ENCODE data around the gene PIP4K2C. TPM values are rescaled to one million over a fixed set of nuclear protein-coding genes. Genes with fewer than 3 reads are reported as not detected.
"Not testable (repeated sequence)": the region's sequence is repeated elsewhere in the genome, so short reads cannot be mapped to it uniquely, and the experiment has no call there.

The PIP4K2C gene
- polyA plus RNA-seq, 6 donors from 2014 or later = 15.8 to 42.0 (median 19.1) TPM

DNA sequence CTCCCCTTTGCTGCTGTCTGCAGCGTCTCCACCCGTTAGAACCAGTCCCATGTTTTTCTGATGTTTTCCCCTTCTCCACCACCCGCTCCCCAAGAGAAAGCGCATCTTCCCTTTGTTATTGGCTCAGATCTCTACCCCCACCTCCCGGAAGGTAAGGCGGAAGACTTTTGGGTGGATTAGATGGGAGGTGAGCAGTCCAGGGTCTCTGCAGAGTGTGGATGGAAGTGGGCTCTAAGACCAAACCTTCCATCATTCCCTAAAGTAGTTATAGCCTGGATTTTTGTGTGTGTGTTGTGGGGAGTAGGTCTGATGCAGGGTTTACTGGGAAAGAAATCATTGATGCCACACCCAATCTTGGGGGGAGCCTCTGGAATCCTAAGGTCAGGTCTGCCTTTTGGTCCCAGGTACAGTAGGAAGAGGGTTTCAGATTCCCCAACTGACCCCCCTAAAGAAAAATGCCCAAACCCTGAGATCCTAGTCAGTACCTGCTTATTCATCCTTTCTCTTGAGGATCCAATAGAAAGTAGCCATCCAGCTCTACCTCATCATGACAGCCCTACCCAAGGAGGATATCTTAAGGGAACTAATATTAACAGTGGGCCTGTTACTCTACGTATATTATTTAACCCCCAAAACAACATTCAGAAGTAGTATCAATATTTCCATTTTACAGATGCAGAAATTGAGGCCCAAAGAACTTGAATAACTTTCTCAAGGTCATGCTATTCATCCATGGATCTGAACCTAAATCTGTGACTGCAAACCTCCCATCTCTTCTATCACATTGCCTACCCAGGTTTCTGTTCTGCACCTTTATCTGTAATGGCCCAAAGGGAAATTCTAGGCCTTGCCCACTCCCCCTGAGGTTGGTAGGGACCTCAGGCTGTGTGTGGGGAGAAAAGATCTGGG, 40.1 kb upstream of the PIP4K2C start:
- DNase-seq = no peak
- H3K4me3 Mint-ChIP-seq = peak overlapping the region; percentile 10 to 86 (median 72)
- H3K4me1 Mint-ChIP-seq = peaks cover 26 to 35% (median 30%) of the 10 kb centered on the region in 3 donors
- H3K9me3 Mint-ChIP-seq = no peaks in the 10 kb centered on the region
- H3K36me3 Mint-ChIP-seq = no peaks in the 10 kb centered on the region
- H3K27ac Mint-ChIP-seq = no peak overlapping the region
- H3K27me3 Mint-ChIP-seq = peaks cover 14 to 56% (median 46%) of the 10 kb centered on the region in 3 donors
- ATAC-seq (ENCODE audit: low read depth in 2 of 2) = no peak

DNA sequence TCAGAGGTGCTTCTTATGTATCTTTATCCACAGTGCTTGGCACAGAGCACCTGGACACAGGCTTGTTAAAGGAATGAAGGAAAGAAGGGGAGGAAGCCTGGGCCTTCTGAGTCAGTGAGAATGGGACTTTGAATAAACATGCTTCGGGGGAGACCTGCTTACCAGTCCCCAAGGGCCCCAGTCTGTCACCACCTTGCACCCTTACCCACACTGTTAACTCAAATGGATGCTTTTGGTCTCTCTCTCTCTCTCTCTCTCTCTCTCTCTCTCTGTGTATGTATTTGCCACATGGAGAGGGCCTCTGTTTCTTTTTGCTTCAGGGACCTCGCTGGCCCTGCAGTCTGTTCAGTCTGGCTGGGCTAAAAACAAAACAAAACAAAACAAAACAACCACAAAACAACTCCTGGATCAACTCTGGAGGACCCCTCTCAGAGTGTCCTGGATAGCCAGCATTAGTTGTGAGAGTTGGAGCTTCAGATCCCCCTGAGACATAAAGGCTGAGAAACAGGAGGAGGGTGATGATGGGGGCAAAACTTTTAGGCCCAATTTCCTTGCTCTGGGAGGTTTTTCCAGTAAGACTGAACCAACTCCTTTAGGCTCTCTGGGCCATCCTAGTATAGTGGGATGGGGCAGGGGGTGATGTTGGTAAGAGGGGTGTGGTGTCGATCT, 39.2 kb upstream of the PIP4K2C start:
- Mint-ChIP-seq H3K9me3 (no peaks in the 10 kb centered on the region), H3K4me1 (peaks cover 18 to 27% (median 23%) of the 10 kb centered on the region in 3 donors), H3K36me3 (no peaks in the 10 kb centered on the region), H3K27ac (peak overlapping the region in 1 of 6 donors; percentile 4), H3K4me3 (peak overlapping the region in 4 of 8 donors; percentile 16 to 75 (median 32)), H3K27me3 (peaks cover 17 to 56% (median 51%) of the 10 kb centered on the region in 3 donors)
- ATAC-seq (ENCODE audit: low read depth in 2 of 2) (no peak), DNase-seq (no peak)

DNA sequence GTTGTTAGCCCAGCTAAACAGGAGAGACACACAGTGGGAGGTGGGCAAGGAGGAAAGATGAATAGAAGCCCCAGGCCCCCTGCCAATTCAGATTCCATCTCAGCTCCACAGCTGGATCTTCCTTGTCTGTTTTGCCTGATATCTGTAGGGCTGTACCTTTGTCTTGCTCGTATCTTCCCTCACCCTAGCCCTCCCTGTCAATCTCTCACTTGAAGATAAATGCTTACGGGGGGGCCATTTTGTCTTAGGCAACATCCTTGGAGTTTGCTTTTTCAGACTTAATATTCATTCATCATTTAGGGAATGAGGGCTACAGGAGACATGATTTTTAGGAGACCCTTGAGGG, 38.7 kb upstream of the PIP4K2C start:
- Mint-ChIP-seq H3K4me1 (peaks cover 14 to 22% (median 19%) of the 10 kb centered on the region in 3 donors), H3K4me3 (no peak overlapping the region), H3K27me3 (peaks cover 20 to 56% (median 52%) of the 10 kb centered on the region in 3 donors), H3K36me3 (no peaks in the 10 kb centered on the region), H3K9me3 (no peaks in the 10 kb centered on the region), H3K27ac (no peak overlapping the region)
- DNase-seq = no peak
- no peak for ATAC-seq (ENCODE audit: low read depth in 2 of 2)

DNA sequence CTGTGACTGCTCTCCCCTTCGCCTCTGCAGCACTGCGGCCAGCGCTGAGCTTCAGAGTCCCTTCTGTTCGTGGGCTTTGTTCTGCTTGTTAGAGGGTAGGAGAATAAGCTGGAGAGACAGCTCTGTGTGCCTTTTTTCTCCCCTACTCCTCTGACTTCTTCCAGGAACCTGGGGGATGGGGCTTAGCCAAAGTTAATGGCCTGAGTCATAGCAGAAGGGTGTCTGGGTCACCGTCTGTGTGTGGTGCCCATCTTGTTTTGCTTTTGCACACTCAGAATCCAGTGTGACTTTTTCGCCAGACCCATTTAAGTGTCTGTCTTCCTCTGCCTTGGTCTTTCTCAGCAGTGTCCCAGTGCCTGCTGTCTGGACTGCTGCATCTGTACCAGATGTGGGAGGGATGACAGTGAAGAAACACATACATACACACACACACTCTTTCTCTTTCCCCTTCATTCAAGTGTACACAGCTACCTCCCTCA, 38.1 kb upstream of the PIP4K2C start:
- Mint-ChIP-seq H3K9me3 (no peaks in the 10 kb centered on the region), H3K4me3 (no peak overlapping the region), H3K27ac (no peak overlapping the region), H3K27me3 (peaks cover 20 to 56% (median 52%) of the 10 kb centered on the region in 3 donors), H3K36me3 (no peaks in the 10 kb centered on the region), H3K4me1 (peaks cover 10 to 17% (median 14%) of the 10 kb centered on the region in 3 donors)
- ATAC-seq (ENCODE audit: low read depth in 2 of 2) (no peak), DNase-seq (no peak)

DNA sequence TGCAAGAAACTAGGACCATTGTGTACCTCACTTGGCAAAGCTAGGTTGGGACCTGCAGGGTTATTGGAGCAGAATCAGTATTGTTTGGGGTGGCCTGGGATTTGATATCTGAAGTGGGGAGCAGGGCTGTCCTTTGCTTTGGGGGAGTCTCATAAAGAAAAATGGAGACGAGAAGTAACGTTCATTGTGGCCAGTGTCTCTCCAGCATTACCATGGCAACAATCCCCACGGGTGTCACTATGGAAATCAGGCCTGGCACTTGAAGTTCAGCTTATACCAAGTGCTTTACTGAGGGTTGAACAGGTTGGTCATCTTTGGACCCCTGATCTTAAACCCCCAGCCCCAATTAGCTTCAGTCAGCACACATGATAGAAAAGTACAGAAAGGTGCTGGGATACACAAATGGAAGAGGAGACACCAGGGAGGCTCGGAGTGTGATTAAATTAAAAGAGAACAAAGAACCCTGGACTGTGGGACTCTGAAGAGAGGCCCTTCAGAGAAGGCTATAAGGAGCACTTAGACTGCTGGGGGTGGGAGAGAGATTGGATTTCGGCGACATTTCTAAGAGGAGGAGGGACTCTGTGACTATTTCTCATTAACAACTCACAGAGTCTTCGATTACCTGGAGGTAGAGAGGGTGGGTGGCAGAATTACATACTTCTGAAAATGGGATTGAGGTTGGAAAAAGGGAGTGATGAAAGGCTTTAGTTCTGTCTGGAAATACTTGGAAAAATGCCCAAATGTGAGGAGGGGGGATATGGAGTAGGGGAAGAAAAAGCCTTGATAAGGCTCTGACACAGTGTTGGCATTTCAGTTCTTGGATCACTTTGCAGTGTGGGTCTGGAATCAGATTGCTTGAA, 37.4 kb upstream of the PIP4K2C start:
- no peaks in the 10 kb centered on the region for H3K9me3 Mint-ChIP-seq
- ATAC-seq (ENCODE audit: low read depth in 2 of 2) (no peak), DNase-seq (no peak)
- H3K36me3 Mint-ChIP-seq = no peaks in the 10 kb centered on the region
- no peak overlapping the region for H3K4me3 Mint-ChIP-seq
- H3K4me1 Mint-ChIP-seq = peaks cover 10 to 17% (median 14%) of the 10 kb centered on the region in 3 donors
- H3K27me3 Mint-ChIP-seq = peaks cover 20 to 54% (median 52%) of the 10 kb centered on the region in 3 donors
- H3K27ac Mint-ChIP-seq = peak overlapping the region in 1 of 6 donors; percentile 85

DNA sequence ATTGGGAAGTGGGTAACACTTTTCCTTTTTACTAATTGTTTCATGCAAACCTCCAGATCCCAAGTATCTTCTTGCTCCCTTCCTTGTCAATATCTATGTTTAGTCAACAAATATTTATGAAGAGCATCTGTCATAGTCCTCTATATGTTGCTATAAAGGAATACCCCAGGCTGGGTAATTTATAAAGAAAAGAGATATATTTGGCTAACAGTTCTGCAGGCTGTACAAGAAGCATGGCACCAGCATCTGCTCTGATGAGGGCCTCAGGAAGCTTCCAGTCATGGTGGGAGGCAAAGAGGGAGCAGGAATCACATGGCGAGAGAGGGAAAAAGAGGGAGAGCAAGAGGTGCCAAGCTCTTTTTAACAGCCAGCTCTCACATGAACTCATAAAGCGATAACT, 36.5 kb upstream of the PIP4K2C start:
- no peak for ATAC-seq (ENCODE audit: low read depth in 2 of 2)
- Mint-ChIP-seq H3K4me3 (peak overlapping the region in 1 of 8 donors; percentile 58), H3K27ac (no peak overlapping the region), H3K27me3 (peaks cover 16 to 45% (median 45%) of the 10 kb centered on the region in 3 donors), H3K36me3 (no peaks in the 10 kb centered on the region), H3K4me1 (peaks cover 6 to 11% (median 7%) of the 10 kb centered on the region in 3 donors), H3K9me3 (no peaks in the 10 kb centered on the region)
- DNase-seq = no peak

DNA sequence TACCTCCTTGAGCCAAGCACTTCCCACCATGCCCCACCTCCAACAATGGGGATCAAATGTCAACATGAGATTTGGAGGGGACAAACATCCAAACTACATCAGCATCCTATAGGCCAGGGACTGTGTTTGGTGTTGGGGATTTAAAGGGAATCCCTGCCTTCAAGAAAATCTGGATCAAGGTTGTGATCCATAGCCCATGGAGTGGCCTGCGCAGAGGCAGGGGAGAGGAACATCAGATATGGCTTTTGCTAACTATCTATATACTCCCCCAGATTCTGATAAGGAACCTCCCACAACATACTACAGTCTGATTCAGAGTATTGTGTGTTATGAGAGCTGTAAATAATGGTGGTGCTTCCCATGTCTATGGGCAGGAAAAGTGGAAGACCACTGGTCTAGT, 36.1 kb upstream of the PIP4K2C start:
- ATAC-seq (ENCODE audit: low read depth in 2 of 2) (no peak), DNase-seq (no peak)
- Mint-ChIP-seq H3K36me3 (no peaks in the 10 kb centered on the region), H3K9me3 (no peaks in the 10 kb centered on the region), H3K27me3 (peaks cover 16 to 43% (median 42%) of the 10 kb centered on the region in 3 donors), H3K4me3 (no peak overlapping the region), H3K27ac (no peak overlapping the region), H3K4me1 (peaks cover 4 to 9% (median 6%) of the 10 kb centered on the region in 3 donors)

DNA sequence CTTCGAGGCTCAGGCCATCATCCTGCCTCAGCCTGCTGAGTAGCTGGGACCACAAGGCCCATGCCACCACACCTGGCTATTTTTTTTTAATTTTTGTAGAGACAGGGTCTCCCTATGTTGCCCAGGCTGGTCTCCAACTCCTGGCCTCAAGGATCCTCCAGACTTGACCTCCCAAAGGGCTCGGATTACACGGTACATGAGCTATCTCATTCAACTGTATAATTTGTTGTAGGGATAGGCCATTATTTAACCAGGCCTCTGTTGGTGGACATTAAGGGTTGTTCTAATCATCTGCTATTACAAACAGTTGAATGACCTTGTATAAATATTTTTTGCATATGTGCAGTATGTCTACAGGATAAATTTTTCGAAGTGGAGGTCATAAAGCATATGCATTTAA, 32.1 kb upstream of the PIP4K2C start:
- Mint-ChIP-seq H3K36me3 (no peaks in the 10 kb centered on the region), H3K27ac (no peak overlapping the region), H3K9me3 (no peaks in the 10 kb centered on the region), H3K4me3 (no peak overlapping the region), H3K27me3 (peaks cover 13 to 37% (median 31%) of the 10 kb centered on the region in 3 donors), H3K4me1 (no peaks in the 10 kb centered on the region)
- ATAC-seq (ENCODE audit: low read depth in 2 of 2) (no peak), DNase-seq (no peak)

DNA sequence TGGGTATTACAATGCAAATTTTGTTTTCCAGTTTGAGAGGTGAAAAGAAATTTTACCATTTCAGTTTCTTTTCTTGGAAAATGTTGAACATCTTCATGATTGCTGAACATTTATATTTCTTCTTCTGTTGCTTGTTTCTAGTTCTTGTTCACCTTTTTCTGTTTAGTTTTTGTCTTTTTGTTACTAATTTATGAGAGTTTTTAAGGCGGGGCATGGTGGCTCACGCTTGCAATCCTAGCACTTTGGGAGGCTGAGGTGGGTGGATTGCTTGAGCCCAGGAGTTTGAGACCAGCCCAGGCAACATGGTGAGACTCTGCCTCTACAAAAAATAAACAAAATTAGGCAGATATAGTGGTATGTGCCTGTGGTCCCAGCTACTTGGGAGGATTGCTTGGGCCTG, 30.5 kb upstream of the PIP4K2C start:
- Mint-ChIP-seq H3K36me3 (no peaks in the 10 kb centered on the region), H3K27ac (no peak overlapping the region), H3K9me3 (peaks cover 0 to 2% (median 0%) of the 10 kb centered on the region in 7 donors), H3K4me1 (no peaks in the 10 kb centered on the region), H3K27me3 (peaks cover 22 to 37% (median 36%) of the 10 kb centered on the region in 3 donors), H3K4me3 (no peak overlapping the region)
- DNase-seq (no peak), ATAC-seq (ENCODE audit: low read depth in 2 of 2) (no peak)

DNA sequence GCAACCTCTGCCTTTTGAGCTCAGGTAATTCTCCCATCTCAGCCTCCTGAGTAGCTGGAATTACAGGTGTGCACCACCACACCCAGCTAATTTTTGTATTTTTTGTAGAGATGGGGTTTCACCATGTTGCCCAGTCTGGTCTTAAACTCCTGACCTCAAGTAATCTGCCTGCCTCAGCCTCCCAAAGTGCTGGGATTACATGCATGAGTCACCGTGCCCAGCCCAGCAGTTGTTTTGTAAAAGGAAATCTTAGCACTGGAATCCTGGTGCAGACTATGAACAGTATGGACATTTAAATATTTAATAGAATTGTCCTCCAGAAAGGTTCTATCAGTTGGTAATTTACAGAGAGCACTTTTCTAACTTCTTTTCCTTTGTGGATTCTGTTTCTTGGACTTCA, 29.9 kb upstream of the PIP4K2C start:
- not testable (repeated sequence) for DNase-seq; H3K4me1 Mint-ChIP-seq; H3K4me3 Mint-ChIP-seq; H3K27ac Mint-ChIP-seq; H3K36me3 Mint-ChIP-seq; ATAC-seq (ENCODE audit: low read depth in 2 of 2); H3K9me3 Mint-ChIP-seq
- peaks cover 22 to 37% (median 36%) of the 10 kb centered on the region in 3 donors for H3K27me3 Mint-ChIP-seq

DNA sequence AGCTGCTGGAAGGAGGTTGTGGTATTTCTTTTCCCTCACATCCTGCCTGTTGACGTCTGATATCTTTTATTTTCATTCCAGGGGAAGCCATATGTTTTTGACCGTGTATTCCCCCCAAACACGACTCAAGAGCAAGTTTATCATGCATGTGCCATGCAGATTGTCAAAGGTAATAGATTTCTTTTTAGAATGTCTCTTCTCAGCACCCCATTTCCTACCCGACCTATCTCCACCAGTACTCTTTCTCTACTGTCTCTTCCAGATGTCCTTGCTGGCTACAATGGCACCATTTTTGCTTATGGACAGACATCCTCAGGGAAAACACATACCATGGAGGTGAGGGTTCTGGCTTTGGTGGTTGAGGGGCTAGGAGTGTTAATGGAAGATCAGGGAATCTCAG, 27.6 kb upstream of the PIP4K2C start:
- H3K27me3 Mint-ChIP-seq = peaks cover 20 to 48% (median 40%) of the 10 kb centered on the region in 3 donors
- no peaks in the 10 kb centered on the region for H3K4me1 Mint-ChIP-seq
- H3K9me3 Mint-ChIP-seq = peaks cover 0 to 2% (median 0%) of the 10 kb centered on the region in 7 donors
- H3K27ac Mint-ChIP-seq = no peak overlapping the region
- no peak overlapping the region for H3K4me3 Mint-ChIP-seq
- no peaks in the 10 kb centered on the region for H3K36me3 Mint-ChIP-seq
- no peak for ATAC-seq (ENCODE audit: low read depth in 2 of 2)
- no peak for DNase-seq

DNA sequence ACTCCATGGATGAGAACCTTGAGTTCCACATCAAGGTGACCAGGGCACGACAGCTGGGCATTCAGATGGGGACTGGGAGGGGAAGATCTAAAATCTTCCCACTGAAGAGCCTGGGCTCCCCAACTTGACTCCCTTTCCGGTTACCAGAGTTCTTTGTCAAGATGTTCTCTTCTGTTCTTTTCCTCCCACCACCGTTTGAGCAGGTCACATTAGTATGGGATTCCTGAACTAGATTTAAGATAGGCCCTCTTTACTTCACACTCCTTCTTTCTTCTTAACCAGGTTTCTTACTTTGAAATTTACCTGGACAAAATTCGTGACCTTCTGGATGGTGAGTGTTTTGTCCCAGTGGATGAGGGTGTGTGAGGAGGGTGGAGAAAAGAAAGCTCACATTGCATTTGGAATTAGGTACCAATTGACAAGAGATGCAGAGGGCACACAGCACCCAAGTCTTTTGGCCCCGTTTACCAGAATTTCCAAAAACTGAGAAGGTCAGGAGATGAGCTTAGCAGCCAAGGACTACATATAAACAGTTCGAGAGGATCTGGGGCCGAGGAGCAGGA, 26.7 kb upstream of the PIP4K2C start:
- H3K27ac Mint-ChIP-seq = peak overlapping the region in 1 of 6 donors; percentile 90

DNA sequence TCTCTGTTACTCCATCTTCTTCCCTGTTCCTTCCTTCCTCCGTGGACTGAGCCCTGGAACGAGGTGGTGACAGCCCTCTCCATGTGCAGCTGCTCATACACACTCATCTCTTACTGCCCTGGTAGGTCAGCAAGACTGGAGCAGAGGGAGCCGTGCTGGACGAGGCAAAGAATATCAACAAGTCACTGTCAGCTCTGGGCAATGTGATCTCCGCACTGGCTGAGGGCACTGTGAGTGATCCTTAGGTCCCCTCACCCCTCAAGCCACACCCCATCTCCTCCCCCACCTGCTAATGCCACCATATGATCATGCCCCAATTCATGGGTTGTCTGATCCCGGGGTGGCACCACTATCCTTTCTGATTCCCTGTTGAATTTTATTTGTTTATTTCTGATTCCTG, 22.2 kb upstream of the PIP4K2C start:
- no peak overlapping the region for H3K27ac Mint-ChIP-seq
- peaks cover 24 to 56% (median 55%) of the 10 kb centered on the region in 3 donors for H3K27me3 Mint-ChIP-seq
- peaks cover 0 to 2% (median 0%) of the 10 kb centered on the region in 7 donors for H3K9me3 Mint-ChIP-seq
- ATAC-seq (ENCODE audit: low read depth in 2 of 2) (no peak), DNase-seq (no peak)
- no peaks in the 10 kb centered on the region for H3K4me1 Mint-ChIP-seq
- no peaks in the 10 kb centered on the region for H3K36me3 Mint-ChIP-seq
- no peak overlapping the region for H3K4me3 Mint-ChIP-seq

More for the DNA sequence above, 26.7 kb upstream of the PIP4K2C start:
- peaks cover 22 to 57% (median 49%) of the 10 kb centered on the region in 3 donors for H3K27me3 Mint-ChIP-seq
- no peaks in the 10 kb centered on the region for H3K36me3 Mint-ChIP-seq
- H3K9me3 Mint-ChIP-seq = peaks cover 0 to 2% (median 0%) of the 10 kb centered on the region in 7 donors
- H3K4me1 Mint-ChIP-seq = no peaks in the 10 kb centered on the region
- ATAC-seq (ENCODE audit: low read depth in 2 of 2) = no peak
- no peak for DNase-seq
- no peak overlapping the region for H3K4me3 Mint-ChIP-seq
